Measurements from ENCODE around the gene VGLL3. TPM values are rescaled to one million over a fixed set of nuclear protein-coding genes. Genes with fewer than 3 reads are reported as not detected.

The VGLL3 gene
- total RNA-seq, 1 donor from 2014 or later = 17.7 TPM

GRCh38 chr3:86895202-86895601 is 95.7 kb downstream of the VGLL3 start:
- Histone ChIP-seq H3K27me3 (no peaks in the 10 kb centered on the region), H3K27ac (no peak overlapping the region), H3K9me3 (no peaks in the 10 kb centered on the region), H3K4me1 (no peaks in the 10 kb centered on the region), H3K4me3 (no peak overlapping the region), H3K36me3 (no peaks in the 10 kb centered on the region)
- no peak for DNase-seq (ENCODE audit: extremely low spot score in 2 of 2)
- TF ChIP-seq POLR2AphosphoS5 (IDR thresholded peaks at IDR 0.05; ENCODE audit: insufficient read depth in 1 of 2, low read depth in 1 of 2) = no peak
- TF ChIP-seq POLR2A (IDR thresholded peaks at IDR 0.05) = no peak
- no peak for TF ChIP-seq CTCF (IDR thresholded peaks at IDR 0.05)
- intact Hi-C loops (cut with DNase I) = no loop called here

DNA sequence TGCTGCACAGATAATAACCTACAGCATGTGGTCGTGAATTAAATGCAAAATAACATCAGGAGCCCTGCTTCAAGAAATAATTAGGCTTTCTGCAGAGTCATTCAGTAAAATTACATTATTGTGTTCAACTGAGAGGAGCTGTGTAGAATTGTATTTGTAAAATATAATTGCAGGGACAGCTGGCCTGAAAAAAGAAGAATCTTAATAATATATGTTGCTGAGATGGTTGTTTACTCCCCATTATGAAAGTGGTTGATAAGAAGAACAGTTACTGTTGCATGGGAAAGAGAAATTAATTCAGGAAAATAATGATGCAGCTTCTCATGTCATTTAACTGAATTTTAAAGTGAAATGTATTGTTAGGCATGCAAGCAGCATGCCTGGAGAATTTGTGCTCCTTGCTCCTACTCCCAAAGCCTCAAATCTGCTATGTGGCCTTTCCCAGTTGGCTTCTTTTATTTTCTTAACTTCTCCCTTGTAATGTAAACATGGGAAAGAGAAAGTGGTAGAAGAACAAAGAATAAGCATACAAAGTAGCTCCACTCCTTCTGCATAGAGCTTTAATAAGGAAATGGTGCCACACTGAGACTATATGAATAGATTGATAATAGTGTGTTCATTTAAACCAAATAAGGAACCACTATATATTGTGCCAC is 100.1 kb downstream of the VGLL3 start:
- DNase-seq (ENCODE audit: extremely low spot score in 2 of 2) = no peak
- no peak overlapping the region for H3K4me3 ChIP-seq
- H3K27me3 ChIP-seq = no peaks in the 10 kb centered on the region
- no peak overlapping the region for H3K27ac ChIP-seq
- TF ChIP-seq POLR2A (IDR thresholded peaks at IDR 0.05) (no peak), CTCF (IDR thresholded peaks at IDR 0.05) (no peak), POLR2AphosphoS5 (IDR thresholded peaks at IDR 0.05; ENCODE audit: insufficient read depth in 1 of 2, low read depth in 1 of 2) (no peak)
- no peaks in the 10 kb centered on the region for H3K4me1 ChIP-seq
- H3K9me3 ChIP-seq = no peaks in the 10 kb centered on the region
- H3K36me3 ChIP-seq = no peaks in the 10 kb centered on the region
- intact Hi-C loops (cut with DNase I) = no loop called here

Other genes with a start within 250 kb of the VGLL3 start
- gene CHMP2B, start 236.2 kb upstream of the VGLL3 start, total RNA-seq = 28.2 TPM

Measured in vagina (tissue), 2 donors.